CD4-positive, alpha-beta T cell (primary cell): Measurements from ENCODE around the gene PIK3CG. TPM values are rescaled to one million over a fixed set of nuclear protein-coding genes. Genes with fewer than 3 reads are reported as not detected.

Experiments used
- total RNA-seq, 174 experiments: library from RNA in 2 of 174; stranded (reverse) in 2 of 174; gene quantifications; one replicate each; pipeline ENCODE4 v1.2.3 and lab custom pipeline; 2021 to 2026

Gene PIK3CG
- total RNA-seq, 2 experiments from 2014 or later: 20.8 to 21.2 TPM

Other genes with a start within 250 kb of the PIK3CG start
- 1 to 10 TPM; 9.5 to 9.8 TPM for gene CCDC71L, start 204.1 kb upstream of the PIK3CG start, total RNA-seq
- gene PRKAR2B, start 179.4 kb downstream of the PIK3CG start, total RNA-seq: under 1 TPM; 0.41 to 0.42 TPM